ENCODE data around the gene FEZ2.
A peak's percentile ranks its signal among the peaks of the same experiment; 100 is the strongest.

FEZ2 gene

DNA sequence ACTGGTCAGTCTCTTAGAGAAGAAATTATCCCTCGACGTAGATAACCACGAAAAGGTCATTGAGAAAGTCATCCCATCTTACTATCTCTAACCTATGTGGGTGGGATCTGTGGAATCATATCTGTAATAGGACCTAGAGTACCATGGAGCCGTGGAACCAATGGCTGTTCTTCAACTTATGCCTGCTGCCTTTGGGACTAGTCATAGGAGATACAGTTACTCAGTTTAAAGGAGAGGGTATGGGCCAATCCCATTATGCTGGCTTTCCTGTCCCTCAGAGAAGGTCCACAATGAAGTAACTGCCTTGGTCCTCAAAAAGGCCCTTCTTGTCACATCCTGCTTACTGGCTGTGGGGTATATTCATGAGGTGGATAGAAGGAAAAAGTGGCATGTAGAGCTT, 77.5 kb downstream of the FEZ2 start:
- Histone ChIP-seq H3K9ac (ENCODE audit: low read length) (no peak overlapping the region), H3K18ac (ENCODE audit: low read length) (no peak overlapping the region), H3K4me3 (ENCODE audit: low read depth, low read length) (no peak overlapping the region), H2BK5ac (ENCODE audit: low read depth, low read length, poor library complexity) (no peak overlapping the region), H3K14ac (ENCODE audit: low read length) (no peak overlapping the region), H4K8ac (ENCODE audit: low read depth, low read length) (no peak overlapping the region), H4K91ac (ENCODE audit: low read depth, low read length) (no peak overlapping the region), H3K36me3 (ENCODE audit: control insufficient read depth in 1 of 2, insufficient read depth in 2 of 2, low read length in 2 of 2) (peaks cover 15 to 37% of the 10 kb centered on the region in 2 experiments), H3K79me1 (ENCODE audit: low read length) (no peaks in the 10 kb centered on the region), H3K9me3 (ENCODE audit: insufficient read depth, low read depth, low read length) (peaks cover 1% of the 10 kb centered on the region), H3K4ac (ENCODE audit: low read depth, low read length) (no peak overlapping the region), H3K79me2 (ENCODE audit: control insufficient read depth, insufficient read depth, low read length, poor library complexity) (no peaks in the 10 kb centered on the region), H3K23ac (ENCODE audit: low read length) (no peak overlapping the region), H3K4me1 (ENCODE audit: control insufficient read depth in 1 of 2, insufficient read depth in 2 of 2, low read length in 2 of 2) (peaks cover 0 to 3% of the 10 kb centered on the region in 2 experiments), H4K12ac (ENCODE audit: low read depth, low read length) (no peak overlapping the region), H2AK5ac (ENCODE audit: low read length) (no peak overlapping the region), H2AFZ (ENCODE audit: insufficient read depth, low read length, poor library complexity) (no peak overlapping the region), H2BK12ac (ENCODE audit: low read length) (no peak overlapping the region), H3K4me2 (ENCODE audit: low read length) (no peak overlapping the region), H3K27me3 (ENCODE audit: insufficient read depth, low read length) (no peaks in the 10 kb centered on the region), H2BK120ac (ENCODE audit: insufficient read depth, low read length, poor library complexity) (no peak overlapping the region), H3K27ac (ENCODE audit: low read depth, low read length) (no peak overlapping the region)
- no CpG with 5 or more reads among the region's 4 CpGs for WGBS (ENCODE audit: extremely low coverage, insufficient coverage, insufficient read length)
- DNase-seq, result no peak

DNA sequence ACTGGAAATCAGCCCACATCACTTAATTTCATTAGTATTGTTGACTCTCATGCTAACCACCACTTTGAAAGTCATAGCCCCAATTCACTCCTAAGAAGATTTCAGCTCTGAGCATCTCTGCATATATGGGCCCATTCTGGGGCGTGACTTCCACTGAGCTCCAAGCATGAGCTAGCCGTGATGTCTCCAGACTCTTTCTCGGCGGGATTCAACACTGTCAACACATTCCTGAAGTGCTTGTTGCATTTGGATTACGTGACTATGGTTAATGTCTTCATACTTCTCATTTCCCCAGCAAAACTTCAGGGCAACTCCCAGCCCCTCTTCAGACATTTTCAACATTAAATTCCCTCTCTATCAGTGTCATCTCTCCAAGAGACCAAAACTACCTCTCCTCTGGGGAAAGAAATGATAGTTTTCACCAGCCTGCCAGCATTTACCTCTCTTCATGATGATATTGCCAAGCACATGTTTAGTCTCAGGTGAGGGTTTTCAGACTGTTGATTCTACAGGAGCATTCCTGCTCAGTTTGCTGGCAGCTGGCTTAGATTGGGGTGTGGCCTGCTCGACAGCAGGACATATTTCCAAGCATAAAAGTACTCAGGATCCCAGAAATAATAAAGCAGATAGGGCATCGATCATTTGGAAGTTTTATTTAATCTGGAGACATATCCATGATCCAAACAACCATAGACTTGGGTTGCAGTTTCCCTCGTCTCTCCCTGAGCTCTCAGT, 81.7 kb downstream of the FEZ2 start:
- Histone ChIP-seq H3K36me3 (ENCODE audit: control insufficient read depth in 1 of 2, insufficient read depth in 2 of 2, low read length in 2 of 2) (peaks cover 19 to 40% of the 10 kb centered on the region in 2 experiments), H3K4me3 (ENCODE audit: low read depth, low read length) (no peak overlapping the region), H2AFZ (ENCODE audit: insufficient read depth, low read length, poor library complexity) (no peak overlapping the region), H3K4ac (ENCODE audit: low read depth, low read length) (no peak overlapping the region), H3K4me1 (ENCODE audit: control insufficient read depth in 1 of 2, insufficient read depth in 2 of 2, low read length in 2 of 2) (peaks cover 2 to 3% of the 10 kb centered on the region in 2 experiments), H3K79me2 (ENCODE audit: control insufficient read depth, insufficient read depth, low read length, poor library complexity) (no peaks in the 10 kb centered on the region), H3K9me3 (ENCODE audit: insufficient read depth, low read depth, low read length) (peaks cover 1% of the 10 kb centered on the region), H3K18ac (ENCODE audit: low read length) (no peak overlapping the region), H4K12ac (ENCODE audit: low read depth, low read length) (no peak overlapping the region), H3K4me2 (ENCODE audit: low read length) (no peak overlapping the region), H3K79me1 (ENCODE audit: low read length) (no peaks in the 10 kb centered on the region), H3K14ac (ENCODE audit: low read length) (no peak overlapping the region), H2BK5ac (ENCODE audit: low read depth, low read length, poor library complexity) (no peak overlapping the region), H3K23ac (ENCODE audit: low read length) (no peak overlapping the region), H3K27me3 (ENCODE audit: insufficient read depth, low read length) (no peaks in the 10 kb centered on the region), H2BK12ac (ENCODE audit: low read length) (no peak overlapping the region), H3K9ac (ENCODE audit: low read length) (no peak overlapping the region), H2AK5ac (ENCODE audit: low read length) (no peak overlapping the region), H2BK120ac (ENCODE audit: insufficient read depth, low read length, poor library complexity) (no peak overlapping the region), H4K8ac (ENCODE audit: low read depth, low read length) (no peak overlapping the region), H4K91ac (ENCODE audit: low read depth, low read length) (no peak overlapping the region), H3K27ac (ENCODE audit: low read depth, low read length) (no peak overlapping the region)
- peak; percentile 93 to 98 for DNase-seq
- no CpG with 5 or more reads among the region's 8 CpGs for WGBS (ENCODE audit: extremely low coverage, insufficient coverage, insufficient read length)

DNA sequence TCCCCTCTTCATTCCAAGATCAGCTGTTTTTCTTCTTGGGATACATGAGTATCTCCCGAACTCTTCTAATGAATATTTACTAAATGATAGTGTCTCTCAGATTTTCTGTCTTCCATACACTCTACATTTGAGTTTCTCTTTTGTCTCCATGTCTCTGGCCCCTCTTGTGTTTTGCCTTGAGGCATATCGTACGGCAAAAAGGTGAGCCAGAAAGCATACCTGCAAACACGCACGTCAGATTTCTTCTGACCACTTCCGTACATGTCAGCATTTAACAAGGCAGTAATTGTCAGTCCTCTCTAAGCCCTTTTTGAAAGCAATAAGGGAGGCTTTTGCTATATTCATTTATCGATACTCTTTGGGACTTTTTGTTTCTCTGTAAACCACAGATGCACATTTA, 82.4 kb downstream of the FEZ2 start:
- Histone ChIP-seq H2AFZ (ENCODE audit: insufficient read depth, low read length, poor library complexity) (no peak overlapping the region), H4K12ac (ENCODE audit: low read depth, low read length) (no peak overlapping the region), H4K91ac (ENCODE audit: low read depth, low read length) (no peak overlapping the region), H3K4me3 (ENCODE audit: low read depth, low read length) (no peak overlapping the region), H4K8ac (ENCODE audit: low read depth, low read length) (no peak overlapping the region), H3K79me2 (ENCODE audit: control insufficient read depth, insufficient read depth, low read length, poor library complexity) (no peaks in the 10 kb centered on the region), H2BK12ac (ENCODE audit: low read length) (no peak overlapping the region), H3K36me3 (ENCODE audit: control insufficient read depth in 1 of 2, insufficient read depth in 2 of 2, low read length in 2 of 2) (peaks cover 19 to 42% of the 10 kb centered on the region in 2 experiments), H3K27me3 (ENCODE audit: insufficient read depth, low read length) (no peaks in the 10 kb centered on the region), H3K9ac (ENCODE audit: low read length) (no peak overlapping the region), H3K4ac (ENCODE audit: low read depth, low read length) (no peak overlapping the region), H3K14ac (ENCODE audit: low read length) (no peak overlapping the region), H3K18ac (ENCODE audit: low read length) (no peak overlapping the region), H2AK5ac (ENCODE audit: low read length) (no peak overlapping the region), H3K23ac (ENCODE audit: low read length) (no peak overlapping the region), H3K27ac (ENCODE audit: low read depth, low read length) (no peak overlapping the region), H3K4me1 (ENCODE audit: control insufficient read depth in 1 of 2, insufficient read depth in 2 of 2, low read length in 2 of 2) (peaks cover 2 to 3% of the 10 kb centered on the region in 2 experiments), H2BK120ac (ENCODE audit: insufficient read depth, low read length, poor library complexity) (no peak overlapping the region), H3K9me3 (ENCODE audit: insufficient read depth, low read depth, low read length) (peaks cover 1% of the 10 kb centered on the region), H3K4me2 (ENCODE audit: low read length) (no peak overlapping the region), H2BK5ac (ENCODE audit: low read depth, low read length, poor library complexity) (no peak overlapping the region), H3K79me1 (ENCODE audit: low read length) (peaks cover 2% of the 10 kb centered on the region)
- no CpG with 5 or more reads among the region's 7 CpGs for whole genome bisulfite sequencing (ENCODE audit: extremely low coverage, insufficient coverage, insufficient read length)
- DNase-seq, result peak; percentile 63 to 81

DNA sequence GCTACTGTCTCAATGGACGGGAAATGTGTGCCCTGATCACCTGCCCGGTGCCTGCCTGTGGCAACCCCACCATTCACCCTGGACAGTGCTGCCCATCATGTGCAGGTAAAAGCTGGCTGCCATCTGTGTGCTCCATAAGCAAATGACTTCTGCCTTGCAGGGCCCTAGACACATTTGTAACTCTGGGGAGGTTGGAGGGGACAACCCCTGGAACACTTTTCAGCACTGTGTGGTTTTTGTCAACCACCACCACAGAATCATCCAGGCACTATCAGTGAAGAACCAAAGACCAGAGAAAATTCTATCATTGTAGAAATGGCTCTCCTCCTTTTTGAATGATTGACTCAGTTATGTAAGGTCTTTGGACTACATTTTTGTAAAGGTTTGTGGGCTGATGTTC, 84.3 kb downstream of the FEZ2 start:
- H3K4me1 ChIP-seq (ENCODE audit: control insufficient read depth in 1 of 2, insufficient read depth in 2 of 2, low read length in 2 of 2), result peaks cover 2 to 3% of the 10 kb centered on the region in 2 experiments
- H3K27me3 ChIP-seq (ENCODE audit: insufficient read depth, low read length), result no peaks in the 10 kb centered on the region
- no peak overlapping the region for H3K4me3 ChIP-seq (ENCODE audit: low read depth, low read length)
- no peaks in the 10 kb centered on the region for H3K79me2 ChIP-seq (ENCODE audit: control insufficient read depth, insufficient read depth, low read length, poor library complexity)
- H4K12ac ChIP-seq (ENCODE audit: low read depth, low read length), result no peak overlapping the region
- no peak overlapping the region for H2BK12ac ChIP-seq (ENCODE audit: low read length)
- no peak overlapping the region for H3K4me2 ChIP-seq (ENCODE audit: low read length)
- no peak for DNase-seq
- H4K91ac ChIP-seq (ENCODE audit: low read depth, low read length), result no peak overlapping the region
- H2BK5ac ChIP-seq (ENCODE audit: low read depth, low read length, poor library complexity), result no peak overlapping the region
- no peak overlapping the region for H3K27ac ChIP-seq (ENCODE audit: low read depth, low read length)
- WGBS (ENCODE audit: extremely low coverage, insufficient coverage, insufficient read length), result no CpG with 5 or more reads among the region's 2 CpGs
- H3K4ac ChIP-seq (ENCODE audit: low read depth, low read length), result no peak overlapping the region
- peaks cover 20 to 37% of the 10 kb centered on the region in 2 experiments for H3K36me3 ChIP-seq (ENCODE audit: control insufficient read depth in 1 of 2, insufficient read depth in 2 of 2, low read length in 2 of 2)
- no peak overlapping the region for H3K14ac ChIP-seq (ENCODE audit: low read length)
- no peak overlapping the region for H2BK120ac ChIP-seq (ENCODE audit: insufficient read depth, low read length, poor library complexity)
- no peak overlapping the region for H2AK5ac ChIP-seq (ENCODE audit: low read length)
- H3K79me1 ChIP-seq (ENCODE audit: low read length), result peaks cover 2% of the 10 kb centered on the region
- H3K9me3 ChIP-seq (ENCODE audit: insufficient read depth, low read depth, low read length), result peaks cover 1% of the 10 kb centered on the region
- H4K8ac ChIP-seq (ENCODE audit: low read depth, low read length), result no peak overlapping the region
- H3K23ac ChIP-seq (ENCODE audit: low read length), result no peak overlapping the region
- H3K18ac ChIP-seq (ENCODE audit: low read length), result no peak overlapping the region
- H3K9ac ChIP-seq (ENCODE audit: low read length), result no peak overlapping the region
- no peak overlapping the region for H2AFZ ChIP-seq (ENCODE audit: insufficient read depth, low read length, poor library complexity)
